Ovary (tissue), 9 donors: ENCODE results near the gene DTWD2. TPM values are rescaled to one million over a fixed set of nuclear protein-coding genes. Genes with fewer than 3 reads are reported as not detected.

Experiments used
- DNase-seq, 5 donors: peaks; one replicate each; pipeline ENCODE4 v3.0.0-alpha.2; 2019 to 2020
- H3K27ac ChIP-seq, 2 donors: fragments of 200-600 bp; one replicate each; pipeline versions ENCODE4 v1.5.1 to v1.8.0; 2019 to 2022
- H3K27me3 ChIP-seq: fragments of 200-600 bp; one replicate; pipeline ENCODE4 v1.8.0; 2022
- H3K36me3 ChIP-seq: fragments of 200-600 bp; sonication (generic); one replicate; pipeline ENCODE4 v1.5.1; 2019
- H3K4me1 ChIP-seq: one replicate; pipeline ENCODE4 v1.8.1; 2013; ENCODE audit warnings: mild to moderate bottlenecking, moderate library complexity; ENCODE audit not compliant: insufficient read depth
- H3K4me3 ChIP-seq: fragments of 200-600 bp; sonication (generic); one replicate; pipeline ENCODE4 v1.5.1; 2017
- H3K9me3 ChIP-seq, 2 donors: fragments of 200-600 bp in 1 of 2; sonication (generic) in 1 of 2; one replicate each; pipeline versions ENCODE4 v1.5.1 to v1.8.1; 2013 to 2019; ENCODE audit warnings: mild to moderate bottlenecking in 1 of 2, moderate library complexity in 1 of 2
- CTCF ChIP-seq, 3 donors: fragments of 450-650 bp in 2 of 3; fragments of 200-600 bp in 1 of 3; IDR thresholded peaks; one replicate each; pipeline versions ENCODE4 v1.5.1 to v1.8.0; 2016 to 2022; ENCODE audit warnings: antibody characterized with exemption in 3 of 3, mild to moderate bottlenecking in 1 of 3
- EP300 ChIP-seq: sonication (generic); formaldehyde crosslinking; IDR thresholded peaks from one replicate; pipeline ENCODE4 v1.6.1; 2017; ENCODE audit warnings: antibody characterized with exemption
- POLR2A ChIP-seq: fragments of 450-650 bp; IDR thresholded peaks from one replicate; pipeline ENCODE4 v1.6.1; 2017; ENCODE audit warnings: antibody characterized with exemption, mild to moderate bottlenecking, moderate library complexity
- WGBS, 3 donors: extraction: QIAGEN DNeasy Blood & Tissue Kit in 1 of 3; methylation state at CpG; one replicate each; pipeline versions ENCODE4 v1.1.5 to v1.1.7; 2013 to 2017; 5-methylcytosine and 5-hydroxymethylcytosine counted together
- intact Hi-C, 4 donors: fragments of 100-400 bp; cut with DNase I; formaldehyde crosslinking; loops; one replicate each; pipeline versions ENCODE4 v1.11.0 to v1.15.1; 2022 to 2023
- polyA plus RNA-seq, 2 donors: library from polyadenylated mRNA; stranded (reverse); fragments of 200-250 nt in 1 of 2; fragments of 350-450 nt in 1 of 2; fragmentation: Illumina TruSeq in 1 of 2; extraction: RNeasy Lipid Tissue Mini Kit (QIAGEN cat#74804) in 1 of 2; gene quantifications; one replicate each; pipeline ENCODE4 v1.2.3, GENCODE V29; 2013 to 2014
- total RNA-seq, 7 donors: library from RNA; depleted of rRNA in 2 of 7; stranded (reverse); fragments of >200 nt in 2 of 7; fragmentation: NEBNext Ultra II Directional in 3 of 7; extraction: Animal tissue kit (Norgen Biotek cat#: 25700) in 3 of 7; gene quantifications; one replicate each; pipeline versions ENCODE4 v1.1.0 to v1.2.4, GENCODE V29; 2016 to 2023
- donor health status: DM: no; HTN: no; CAD: no; lungs with moderate emphysema.
- donor health status: DM: no; HTN: no; CAD: no.
- donor health status: Bipolar disorder and iron deficiency.
- donor health status: DM: yes; HTN: yes; CAD: no.
- donor health status: DM: no; HTN: no; CAD: no.
- donor health status: DM: yes; HTN: yes; CAD: no.

The DTWD2 gene
- total and polyA plus RNA-seq, 9 donors, result 1.5 to 12.5 (median 5.3) TPM

GRCh38 chr5:119022773-119023172 lies 34.4 kb upstream of the DTWD2 start:
- intact Hi-C loops, result no loop called here
- H3K27me3 ChIP-seq, result no peaks in the 10 kb centered on the region
- WGBS, 3 donors, result 2 to 18% (median 14%) methylated on average over 1 of the region's 1 CpG

GRCh38 chr5:119022017-119022745 lies 33.8 kb upstream of the DTWD2 start:
- Histone ChIP-seq H3K36me3 (no peaks in the 10 kb centered on the region), H3K4me1 (no peaks in the 10 kb centered on the region), H3K9me3 (no peaks in the 10 kb centered on the region), H3K4me3 (no peak overlapping the region), H3K27me3 (no peaks in the 10 kb centered on the region), H3K27ac (no peak overlapping the region)
- 29 to 37% (median 31%) methylated on average over 5 of the region's 5 CpGs for WGBS, 3 donors
- intact Hi-C loops, result no loop called here
- DNase-seq, result no peak
- TF ChIP-seq EP300 (no peak), CTCF (IDR thresholded peaks at IDR 0.05) (no peak), POLR2A (no peak)

More at GRCh38 chr5:119022773-119023172, 34.4 kb upstream of the DTWD2 start:
- H3K4me1 ChIP-seq, result no peaks in the 10 kb centered on the region
- H3K9me3 ChIP-seq, result no peaks in the 10 kb centered on the region
- no peaks in the 10 kb centered on the region for H3K36me3 ChIP-seq
- no peak overlapping the region for H3K4me3 ChIP-seq
- no peak for DNase-seq
- no peak overlapping the region for H3K27ac ChIP-seq
- no peak for TF ChIP-seq POLR2A
- TF ChIP-seq CTCF (IDR thresholded peaks at IDR 0.05), result no peak
- TF ChIP-seq EP300, result no peak

GRCh38 chr5:119021149-119021732 lies 32.9 kb upstream of the DTWD2 start:
- intact Hi-C loops, result no loop called here
- Histone ChIP-seq H3K4me1 (no peaks in the 10 kb centered on the region), H3K4me3 (no peak overlapping the region), H3K27me3 (no peaks in the 10 kb centered on the region), H3K36me3 (no peaks in the 10 kb centered on the region), H3K27ac (no peak overlapping the region), H3K9me3 (no peaks in the 10 kb centered on the region)
- WGBS, 3 donors, result 87 to 88% (median 88%) methylated on average over 3 of the region's 3 CpGs
- TF ChIP-seq EP300 (no peak), POLR2A (no peak), CTCF (IDR thresholded peaks at IDR 0.05) (no peak)
- DNase-seq, result no peak

GRCh38 chr5:119019949-119020348 lies 31.6 kb upstream of the DTWD2 start:
- no peak for DNase-seq
- Histone ChIP-seq H3K27me3 (no peaks in the 10 kb centered on the region), H3K36me3 (no peaks in the 10 kb centered on the region), H3K27ac (no peak overlapping the region), H3K4me3 (no peak overlapping the region), H3K9me3 (no peaks in the 10 kb centered on the region), H3K4me1 (no peaks in the 10 kb centered on the region)
- intact Hi-C loops, result no loop called here
- TF ChIP-seq POLR2A (no peak), EP300 (no peak), CTCF (IDR thresholded peaks at IDR 0.05) (no peak)
- WGBS, 3 donors, result 78 to 82% (median 81%) methylated on average over 7 of the region's 7 CpGs
